IMR-90 (cell line): ENCODE data around the gene CELA3A. TPM values are rescaled to one million over a fixed set of nuclear protein-coding genes. Genes with fewer than 3 reads are reported as not detected.
"Not testable (repeated sequence)": the region's sequence is repeated elsewhere in the genome, so short reads cannot be mapped to it uniquely, and the experiment has no call there.

ENCODE experiments used
- ATAC-seq: fragments of 200-7000 bp; cut with Tn5 transposase; 2 replicates; pipeline ENCODE4 v1.9.1; 2020; ENCODE audit warnings: low read depth, mild to moderate bottlenecking, moderate library complexity
- BruUV-seq: library from RNA; stranded (reverse); fragments of 400-500 nt; replicated peaks from 2 replicates; lab custom pipeline; 2021; lab: Mats Ljungman, UMichigan
- CTCF ChIA-PET: fragments of 300-600 bp; formaldehyde crosslinking; extraction: SDS; loops from one replicate; lab custom pipeline; 2021; ENCODE audit warnings: antibody characterized with exemption; lab: Yijun Ruan, JAX
- POLR2A ChIA-PET: fragments of 300-600 bp; sonication (Branson Sonifier 250); formaldehyde crosslinking; loops from one replicate; lab custom pipeline; 2022; ENCODE audit warnings: antibody characterized with exemption; ENCODE audit not compliant: unreplicated experiment; lab: Charles Lee
- DNase-seq: peaks from one replicate; pipeline ENCODE4 v3.0.0; 2013
- H2AFZ ChIP-seq: replicated peaks from 2 replicates; pipeline ENCODE3; 2013; ENCODE audit warnings: low read length, mild to moderate bottlenecking; ENCODE audit not compliant: poor library complexity
- H2AK5ac ChIP-seq: 2 replicates; pipeline ENCODE4 v1.6.1; 2013; ENCODE audit warnings: low read depth, low read length, inconsistent platforms
- H2AK9ac ChIP-seq: replicated peaks from 2 replicates; pipeline ENCODE3; 2013; ENCODE audit warnings: mild to moderate bottlenecking, low read depth, low read length, moderate library complexity; ENCODE audit not compliant: poor library complexity
- H2BK120ac ChIP-seq: 2 replicates; pipeline ENCODE4 v1.6.1; 2013; ENCODE audit warnings: low read depth, low read length, inconsistent platforms
- H2BK15ac ChIP-seq: 3 replicates; pipeline ENCODE4 v1.6.1; 2013; ENCODE audit warnings: low read depth, low read length, inconsistent platforms
- H2BK20ac ChIP-seq: 2 replicates; pipeline ENCODE4 v1.6.1; 2013; ENCODE audit warnings: low read depth, mild to moderate bottlenecking, inconsistent platforms, low read length, moderate library complexity
- H2BK5ac ChIP-seq: 2 replicates; pipeline ENCODE4 v1.6.1; 2013; ENCODE audit warnings: mild to moderate bottlenecking, low read depth, low read length, inconsistent platforms; ENCODE audit not compliant: poor library complexity, severe bottlenecking
- H3K14ac ChIP-seq: replicated peaks from 2 replicates; pipeline ENCODE4 v1.6.1; 2013; ENCODE audit warnings: low read depth, low read length, inconsistent platforms
- H3K18ac ChIP-seq: 2 replicates; pipeline ENCODE4 v1.6.1; 2013; ENCODE audit warnings: low read depth, low read length, control low read depth
- H3K23ac ChIP-seq: 2 replicates; pipeline ENCODE4 v1.6.1; 2013; ENCODE audit warnings: low read depth, low read length, inconsistent platforms
- H3K27ac ChIP-seq: 2 replicates; pipeline ENCODE4 v1.5.1; 2013; ENCODE audit warnings: mild to moderate bottlenecking, control low read depth, low read length; ENCODE audit not compliant: insufficient read depth
- H3K27me3 ChIP-seq: 2 replicates; pipeline ENCODE4 v1.6.1; 2013; ENCODE audit warnings: low read length; ENCODE audit not compliant: control insufficient read depth, insufficient read depth
- H3K36me3 ChIP-seq: 2 replicates; pipeline ENCODE4 v1.6.1; 2013; ENCODE audit warnings: low read length, mixed read lengths; ENCODE audit not compliant: control insufficient read depth, insufficient read depth
- H3K4ac ChIP-seq: 2 replicates; pipeline ENCODE4 v1.6.1; 2013; ENCODE audit warnings: low read depth, low read length, inconsistent platforms
- H3K4me1 ChIP-seq: 2 replicates; pipeline ENCODE4 v1.6.1; 2013; ENCODE audit warnings: low read length, mixed read lengths; ENCODE audit not compliant: control insufficient read depth, insufficient read depth
- H3K4me2 ChIP-seq: 2 replicates; pipeline ENCODE4 v1.6.1; 2013; ENCODE audit warnings: low read depth, mild to moderate bottlenecking, control low read depth, low read length, moderate library complexity
- H3K4me3 ChIP-seq: 2 replicates; pipeline ENCODE4 v1.5.1; 2013; ENCODE audit warnings: low read depth, mild to moderate bottlenecking, control low read depth, low read length, moderate library complexity; ENCODE audit not compliant: insufficient read depth
- H3K56ac ChIP-seq: 2 replicates; pipeline ENCODE4 v1.6.1; 2013; ENCODE audit warnings: low read length, inconsistent platforms; ENCODE audit not compliant: insufficient read depth; ENCODE audit errors: extremely low read depth
- H3K79me1 ChIP-seq, 2 experiments: 2 replicates each; pipeline ENCODE4 v1.6.1; 2013; ENCODE audit warnings: low read length in 2 of 2, inconsistent platforms in 1 of 2, low read depth in 1 of 2
- H3K9ac ChIP-seq: 2 replicates; pipeline ENCODE4 v1.6.1; 2013; ENCODE audit warnings: low read depth, low read length, control low read depth
- H3K9me1 ChIP-seq: 2 replicates; pipeline ENCODE4 v1.6.1; 2013; ENCODE audit warnings: low read length, inconsistent platforms; ENCODE audit not compliant: insufficient read depth
- H3K9me3 ChIP-seq: 2 replicates; pipeline ENCODE4 v1.6.1; 2013; ENCODE audit warnings: low read length; ENCODE audit not compliant: control insufficient read depth, insufficient read depth
- H4K20me1 ChIP-seq: 2 replicates; pipeline ENCODE4 v1.6.1; 2013; ENCODE audit warnings: low read length, inconsistent platforms; ENCODE audit not compliant: insufficient read depth
- H4K5ac ChIP-seq: 2 replicates; pipeline ENCODE4 v1.6.1; 2013; ENCODE audit warnings: mild to moderate bottlenecking, low read depth, low read length, control low read depth
- H4K8ac ChIP-seq, 2 experiments: 2 replicates each; pipeline ENCODE4 v1.6.1; 2013; ENCODE audit warnings: low read depth in 2 of 2, low read length in 2 of 2, control low read depth in 1 of 2, inconsistent platforms in 1 of 2
- H4K91ac ChIP-seq: 2 replicates; pipeline ENCODE4 v1.6.1; 2013; ENCODE audit warnings: low read depth, low read length, inconsistent platforms; ENCODE audit not compliant: insufficient read depth
- WGBS, 2 experiments: methylation state at CpG; one replicate each; pipeline versions ENCODE4 v1.1.5 to v1.1.7; 2013; ENCODE audit warnings: missing lambda C conversion rate in 2 of 2; ENCODE audit not compliant: insufficient read length in 1 of 2; ENCODE audit errors: extremely low coverage in 2 of 2; 5-methylcytosine and 5-hydroxymethylcytosine counted together
- dilution Hi-C: fragments of 300-500 bp; cut with HindIII; formaldehyde crosslinking; loops from one replicate; pipeline ENCODE4 v1.14.3; 2018; ENCODE audit warnings: low sequenced_read_pairs; ENCODE audit not compliant: unreplicated experiment
- in situ Hi-C: fragments of 300-500 bp; cut with MboI; formaldehyde crosslinking; loops from 3 replicates; pipeline ENCODE4 v1.14.3; 2019; ENCODE audit warnings: low sequenced_read_pairs, inconsistent platforms, mixed read lengths
- intact Hi-C: fragments of 100-400 bp; cut with micrococcal nuclease; formaldehyde crosslinking; loops from 2 replicates; pipeline ENCODE4 v1.10.0; 2022
- polyA plus RNA-seq, 3 experiments: library from polyadenylated mRNA; depleted of rRNA; stranded (reverse); fragments of >200 nt; gene quantifications; 2 replicates each; pipeline ENCODE4 v1.2.3, GENCODE V29; 2012; ENCODE audit warnings: low replicate concordance in 1 of 3
- total RNA-seq: library from RNA; depleted of rRNA; stranded (reverse); fragments of >200 nt; gene quantifications from 2 replicates; pipeline ENCODE4 v1.2.3, GENCODE V29; 2012

The CELA3A gene
- total and polyA plus RNA-seq, 2 of the 4 experiments (the other 2 are of a cell fraction) = not detected

GRCh38 chr1:21999645-22000044 lies 1.8 kb upstream of the CELA3A start:
- H3K4ac ChIP-seq, H2AK5ac ChIP-seq, H3K9me1 ChIP-seq, BruUV-seq, H3K27ac ChIP-seq, dilution Hi-C loops, H2BK120ac ChIP-seq, DNase-seq, H3K4me2 ChIP-seq, H3K14ac ChIP-seq, H3K36me3 ChIP-seq, H3K79me1 ChIP-seq, H3K56ac ChIP-seq, H2BK20ac ChIP-seq, H2BK15ac ChIP-seq, H4K8ac ChIP-seq, H3K18ac ChIP-seq, H2BK5ac ChIP-seq, intact Hi-C loops, ATAC-seq, H3K9me3 ChIP-seq, H2AK9ac ChIP-seq, H3K4me3 ChIP-seq, H3K23ac ChIP-seq, H3K4me1 ChIP-seq, in situ Hi-C loops, CTCF ChIA-PET, H3K27me3 ChIP-seq, H3K9ac ChIP-seq, H4K20me1 ChIP-seq, H4K91ac ChIP-seq, POLR2A ChIA-PET, H2AFZ ChIP-seq, H4K5ac ChIP-seq: not testable (repeated sequence)
- WGBS, 2 experiments = no CpG with 5 or more reads among the region's 7 CpGs

- ATAC-seq, CTCF ChIA-PET: not testable (repeated sequence)
Measured at GRCh38 chr1:22002461-22002860, 1.0 kb downstream of the CELA3A start.

More at GRCh38 chr1:22002461-22002860, 1.0 kb downstream of the CELA3A start:
- H2BK5ac ChIP-seq, H4K91ac ChIP-seq, dilution Hi-C loops, POLR2A ChIA-PET, H3K79me1 ChIP-seq, H2BK120ac ChIP-seq, H4K5ac ChIP-seq, H3K4me1 ChIP-seq, H3K18ac ChIP-seq, DNase-seq, H3K56ac ChIP-seq, H2BK20ac ChIP-seq, H3K4me3 ChIP-seq, H3K14ac ChIP-seq, H3K27ac ChIP-seq, H3K27me3 ChIP-seq, H4K8ac ChIP-seq, H2BK15ac ChIP-seq, H2AK9ac ChIP-seq, intact Hi-C loops, H3K4me2 ChIP-seq, H2AK5ac ChIP-seq, H2AFZ ChIP-seq, H4K20me1 ChIP-seq, BruUV-seq, H3K9me1 ChIP-seq, in situ Hi-C loops, H3K23ac ChIP-seq, H3K9me3 ChIP-seq, H3K36me3 ChIP-seq, H3K9ac ChIP-seq, H3K4ac ChIP-seq: not testable (repeated sequence)
- WGBS, 2 experiments = no CpG with 5 or more reads among the region's 5 CpGs
